NCI-H748 (cell line): ENCODE data around the gene RAPGEF1.
A peak's percentile ranks its signal among the peaks of the same experiment; 100 is the strongest.
"Not testable (repeated sequence)": the region's sequence is repeated elsewhere in the genome, so short reads cannot be mapped to it uniquely, and the experiment has no call there.

ENCODE experiments used
- DNase-seq: peaks from one replicate; lab custom pipeline; 2025; ENCODE audit not compliant: unreplicated experiment; lab: John Stamatoyannopoulos, UW

Gene RAPGEF1

GRCh38 chr9:131728961-131729360, 10.9 kb downstream of the RAPGEF1 start:
- no peak for DNase-seq

GRCh38 chr9:131728546-131728910, 11.3 kb downstream of the RAPGEF1 start:
- no peak for DNase-seq

- no peak for DNase-seq
These were observed 11.9 kb downstream of the RAPGEF1 start for GRCh38 chr9:131727795-131728545.

- no peak for DNase-seq
These were observed 12.6 kb downstream of the RAPGEF1 start for GRCh38 chr9:131727184-131727759.

- no peak for DNase-seq
These were observed 15.2 kb downstream of the RAPGEF1 start for GRCh38 chr9:131724683-131725082.

GRCh38 chr9:131723632-131724031, 16.2 kb downstream of the RAPGEF1 start:
- DNase-seq = no peak

- DNase-seq = peak; percentile 45
These were observed 17.6 kb downstream of the RAPGEF1 start for GRCh38 chr9:131722255-131722654.

GRCh38 chr9:131721076-131721475, 18.8 kb downstream of the RAPGEF1 start:
- no peak for DNase-seq

- DNase-seq = no peak
These were observed 19.5 kb downstream of the RAPGEF1 start for GRCh38 chr9:131720330-131720729.

- no peak for DNase-seq
These were observed 20.5 kb downstream of the RAPGEF1 start for GRCh38 chr9:131719262-131719908.

- no peak for DNase-seq
These were observed 22.0 kb downstream of the RAPGEF1 start for GRCh38 chr9:131717719-131718460.

- DNase-seq = no peak
These were observed 24.0 kb downstream of the RAPGEF1 start for GRCh38 chr9:131715906-131716305.

GRCh38 chr9:131714821-131715220, 25.1 kb downstream of the RAPGEF1 start:
- no peak for DNase-seq

GRCh38 chr9:131714161-131714646, 25.7 kb downstream of the RAPGEF1 start:
- no peak for DNase-seq

- no peak for DNase-seq
These were observed 26.9 kb downstream of the RAPGEF1 start for GRCh38 chr9:131713016-131713415.

GRCh38 chr9:131712151-131712716, 27.6 kb downstream of the RAPGEF1 start:
- no peak for DNase-seq

- no peak for DNase-seq
These were observed 30.0 kb downstream of the RAPGEF1 start for GRCh38 chr9:131709771-131710431.

- not testable (repeated sequence) for DNase-seq
These were observed 30.7 kb downstream of the RAPGEF1 start for GRCh38 chr9:131709010-131709770.

- no peak for DNase-seq
These were observed 31.5 kb downstream of the RAPGEF1 start for GRCh38 chr9:131708226-131709002.
